ENCODE results near the gene LCN6.
"Not testable (repeated sequence)": the region's sequence is repeated elsewhere in the genome, so short reads cannot be mapped to it uniquely, and the experiment has no call there.

Gene LCN6

GRCh38 chr9:136748201-136748600 lies at the start of gene LCN6:
TSS of gene LCN6 (minus strand) at chr9:136748525. CDS start at chr9:136748483, 42 bp downstream.
- TF ChIP-seq, protein P1, sequence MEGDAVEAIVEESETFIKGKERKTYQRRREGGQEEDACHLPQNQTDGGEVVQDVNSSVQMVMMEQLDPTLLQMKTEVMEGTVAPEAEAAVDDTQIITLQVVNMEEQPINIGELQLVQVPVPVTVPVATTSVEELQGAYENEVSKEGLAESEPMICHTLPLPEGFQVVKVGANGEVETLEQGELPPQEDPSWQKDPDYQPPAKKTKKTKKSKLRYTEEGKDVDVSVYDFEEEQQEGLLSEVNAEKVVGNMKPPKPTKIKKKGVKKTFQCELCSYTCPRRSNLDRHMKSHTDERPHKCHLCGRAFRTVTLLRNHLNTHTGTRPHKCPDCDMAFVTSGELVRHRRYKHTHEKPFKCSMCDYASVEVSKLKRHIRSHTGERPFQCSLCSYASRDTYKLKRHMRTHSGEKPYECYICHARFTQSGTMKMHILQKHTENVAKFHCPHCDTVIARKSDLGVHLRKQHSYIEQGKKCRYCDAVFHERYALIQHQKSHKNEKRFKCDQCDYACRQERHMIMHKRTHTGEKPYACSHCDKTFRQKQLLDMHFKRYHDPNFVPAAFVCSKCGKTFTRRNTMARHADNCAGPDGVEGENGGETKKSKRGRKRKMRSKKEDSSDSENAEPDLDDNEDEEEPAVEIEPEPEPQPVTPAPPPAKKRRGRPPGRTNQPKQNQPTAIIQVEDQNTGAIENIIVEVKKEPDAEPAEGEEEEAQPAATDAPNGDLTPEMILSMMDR (conservative IDR thresholded peaks at IDR 0.05; ENCODE audit: low read depth, low read length) = no peak

DNA sequence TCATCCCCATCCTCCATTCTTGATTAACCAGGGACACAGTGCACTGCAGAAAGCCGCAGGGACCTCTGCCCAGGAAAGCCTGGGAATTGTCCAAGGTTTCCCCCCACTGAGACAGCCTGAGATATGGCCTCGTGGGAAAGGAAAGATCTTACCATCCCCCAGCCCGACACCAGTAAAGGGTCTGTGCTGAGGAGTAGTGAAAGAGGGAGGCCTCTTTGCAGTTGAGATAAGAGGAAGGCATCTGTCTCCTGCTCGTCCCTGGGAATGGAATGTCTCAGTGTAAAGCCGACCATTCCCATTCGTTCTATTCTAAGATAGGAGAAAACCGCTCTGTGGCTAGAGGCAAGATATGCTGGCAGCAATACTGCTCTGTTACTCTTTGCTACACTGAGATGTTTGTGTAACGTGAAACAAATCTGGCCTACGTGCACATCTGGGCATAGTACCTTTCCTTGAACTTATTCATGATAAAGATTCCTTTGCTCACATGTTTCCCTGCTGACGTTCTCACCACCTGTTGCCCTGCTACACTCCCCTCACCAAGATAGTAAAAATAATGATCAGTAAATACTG lies 48.5 kb upstream of the LCN6 start:
- not testable (repeated sequence) for H3K4me3 ChIP-seq (ENCODE audit: low read depth, low read length)
- peak; percentile 67 for DNase-seq (ENCODE audit: low read depth)

More at GRCh38 chr9:136748201-136748600, at the start of gene LCN6:
- H3K4me3 ChIP-seq (ENCODE audit: low read depth, low read length) = no peak within 1 kb of the TSS
- no peak for DNase-seq (ENCODE audit: low read depth)

DNA sequence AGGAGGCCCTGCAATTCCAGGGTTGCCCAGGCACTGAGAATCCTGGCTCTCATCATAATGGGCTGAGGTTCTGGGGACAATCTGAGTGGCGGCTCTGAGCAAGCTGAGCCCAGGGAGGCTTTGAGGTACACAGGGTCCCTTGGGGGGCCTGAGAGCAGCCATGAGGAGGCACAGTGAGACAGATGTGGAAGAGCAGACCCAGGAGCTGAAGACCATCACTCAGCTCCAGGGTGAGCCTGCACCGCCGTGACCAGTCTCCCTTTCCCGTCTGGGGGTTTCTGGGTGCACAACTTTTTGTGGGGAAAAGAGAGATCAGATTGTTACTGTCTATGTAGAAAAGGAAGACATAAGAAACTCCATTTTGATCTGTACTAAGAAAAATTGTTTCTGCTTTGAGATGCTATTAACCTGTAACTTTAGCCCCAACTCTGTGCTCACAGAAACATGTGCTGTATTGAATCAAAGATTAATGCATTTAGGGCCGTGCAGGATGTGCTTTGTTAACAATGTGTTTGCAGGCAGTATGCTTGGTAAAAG lies 48.0 kb upstream of the LCN6 start, which contains the start of gene CCDC183:
TSS of gene CCDC183 (plus strand) at position 101 of the 537 bp plus-strand sequence. CDS start at position 161, 60 bp downstream.
- TF ChIP-seq, protein P1 (conservative IDR thresholded peaks at IDR 0.05; ENCODE audit: low read depth, low read length) = no peak
- H3K4me3 ChIP-seq (ENCODE audit: low read depth, low read length) = no peak within 1 kb of the TSS
- DNase-seq (ENCODE audit: low read depth) = no peak

DNA sequence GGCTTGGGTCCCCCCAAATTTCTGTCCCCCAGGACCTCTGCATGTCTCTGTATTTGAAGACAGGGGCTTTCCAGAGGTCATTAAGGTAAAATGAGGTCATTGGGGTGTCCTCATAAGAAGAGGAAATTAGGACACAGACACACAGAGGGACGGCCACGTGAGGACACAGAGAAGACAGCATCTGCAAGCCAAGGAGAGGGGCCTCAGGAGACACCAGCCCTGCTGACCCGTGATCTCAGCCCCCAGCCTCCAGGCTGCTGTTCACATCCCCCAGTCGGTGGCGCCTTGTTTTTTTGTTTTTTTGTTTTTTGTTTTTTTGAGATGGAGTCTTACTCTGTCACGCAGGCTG lies 46.6 kb upstream of the LCN6 start:
- H3K4me3 ChIP-seq (ENCODE audit: low read depth, low read length) = no peak overlapping the region
- no peak for DNase-seq (ENCODE audit: low read depth)
- TF ChIP-seq, protein P1 (conservative IDR thresholded peaks at IDR 0.05; ENCODE audit: low read depth, low read length) = no peak

GRCh38 chr9:136794281-136794999 lies 46.1 kb upstream of the LCN6 start:
- no peak for DNase-seq (ENCODE audit: low read depth)
- TF ChIP-seq, protein P1 (conservative IDR thresholded peaks at IDR 0.05; ENCODE audit: low read depth, low read length) = no peak
- no peak overlapping the region for H3K4me3 ChIP-seq (ENCODE audit: low read depth, low read length)

DNA sequence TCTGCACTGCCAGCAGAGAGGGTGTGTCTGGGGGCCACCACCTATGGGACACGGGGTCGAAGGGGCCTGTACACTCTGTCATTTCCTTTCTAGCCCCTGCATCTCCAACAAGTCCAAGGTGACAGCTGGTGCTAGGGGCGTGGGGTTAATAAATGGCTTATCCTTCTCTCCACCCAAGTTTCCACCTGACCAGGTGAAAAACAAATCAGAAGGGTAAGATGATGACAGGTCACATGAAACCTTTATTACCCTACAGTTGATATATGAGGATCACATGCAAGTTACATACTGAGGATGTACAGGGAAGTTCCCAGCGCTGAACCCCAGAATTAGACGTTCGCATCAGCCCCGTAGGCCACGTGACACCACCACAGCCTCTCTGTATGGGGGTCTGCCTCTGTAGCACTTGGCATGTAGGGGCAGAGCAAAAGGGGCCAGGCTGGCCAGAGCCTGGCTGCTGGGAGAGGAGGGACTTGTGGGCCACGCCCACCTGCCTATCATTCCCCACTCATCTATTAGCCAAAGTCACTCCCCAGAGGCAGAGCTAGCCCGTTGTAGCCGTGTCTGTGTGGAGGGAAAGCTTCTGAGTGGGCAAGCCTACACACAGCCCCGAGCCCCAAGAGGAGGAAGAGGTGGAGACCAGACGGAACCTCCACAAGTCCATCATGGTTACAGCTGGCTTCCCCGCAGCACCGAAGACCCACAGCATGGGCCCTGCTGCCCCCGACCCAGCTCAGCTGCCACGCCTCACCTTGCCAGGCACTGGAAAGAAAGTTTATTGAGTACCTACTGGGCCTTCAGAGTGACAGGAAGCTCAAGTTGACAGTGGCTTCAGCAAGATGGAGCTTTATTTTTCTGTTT lies 45.0 kb upstream of the LCN6 start:
- TF ChIP-seq, protein P1 (conservative IDR thresholded peaks at IDR 0.05; ENCODE audit: low read depth, low read length) = no peak
- no peak for DNase-seq (ENCODE audit: low read depth)
- H3K4me3 ChIP-seq (ENCODE audit: low read depth, low read length) = no peak overlapping the region

Measured in choroid plexus epithelial cell (primary cell).